ENCODE data around the gene RHOG. TPM values are rescaled to one million over a fixed set of nuclear protein-coding genes. Genes with fewer than 3 reads are reported as not detected.
"Not testable (repeated sequence)": the region's sequence is repeated elsewhere in the genome, so short reads cannot be mapped to it uniquely, and the experiment has no call there.

Gene RHOG
- total RNA-seq, 1 experiment from 2014 or later, result 39.9 TPM

DNA sequence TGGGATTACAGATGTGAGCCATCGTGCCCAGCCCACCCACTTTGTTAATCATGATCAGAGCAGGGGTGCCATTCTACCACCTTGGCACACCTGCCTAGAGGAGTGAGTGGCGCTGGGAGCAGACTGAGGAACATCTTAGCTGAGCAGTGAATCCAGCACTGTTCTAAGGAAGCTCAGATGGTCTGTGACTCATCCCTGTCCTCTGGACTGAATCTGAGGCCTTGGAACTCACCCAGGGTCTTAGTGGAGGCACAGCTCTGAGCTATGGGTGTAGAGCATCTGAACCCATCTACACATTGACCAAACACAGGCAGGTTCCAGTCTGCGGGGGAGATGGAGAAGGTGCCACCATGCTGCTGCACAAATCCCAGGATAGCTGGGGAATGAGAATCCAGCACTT, 17.5 kb downstream of the RHOG start:
- H3K4me1 ChIP-seq (replicated peaks), result no peaks in the 10 kb centered on the region
- no peaks in the 10 kb centered on the region for H3K27me3 ChIP-seq (replicated peaks)
- peaks cover 42% of the 10 kb centered on the region for H3K36me3 ChIP-seq
- DNase-seq (ENCODE audit: low read depth in 1 of 2, low spot score in 2 of 2), result no peak
- H3K27ac ChIP-seq, result no peak overlapping the region
- 0 out of 2 replicates have a peak, but pooled peaks cover 2% of the 10 kb centered on the region for H3K9me3 ChIP-seq (replicated peaks)
- H3K4me3 ChIP-seq, result no peak overlapping the region

DNA sequence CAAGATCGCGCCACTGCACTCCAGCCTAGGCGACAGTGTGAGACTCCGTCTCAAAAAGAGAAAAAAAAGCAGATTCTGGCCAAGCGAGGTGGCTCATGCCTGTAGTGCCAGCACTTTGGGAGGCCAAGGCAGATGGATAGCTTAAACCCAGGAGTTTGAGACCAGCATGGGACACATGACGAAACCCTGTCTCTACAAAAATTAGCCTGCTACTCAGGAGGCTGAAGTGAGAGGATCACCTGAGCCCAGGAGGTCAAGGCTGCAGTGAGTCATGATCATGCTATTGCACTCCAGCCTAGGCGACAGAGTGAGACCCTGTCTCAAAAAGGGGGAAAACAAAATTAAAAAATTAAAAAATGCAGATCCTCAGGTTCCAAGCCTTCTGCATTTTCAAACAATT, 18.4 kb downstream of the RHOG start:
- no peaks in the 10 kb centered on the region for H3K4me1 ChIP-seq (replicated peaks)
- no peak overlapping the region for H3K27ac ChIP-seq
- no peak overlapping the region for H3K4me3 ChIP-seq
- H3K27me3 ChIP-seq (replicated peaks), result no peaks in the 10 kb centered on the region
- H3K36me3 ChIP-seq, result peaks cover 32% of the 10 kb centered on the region
- no peak for DNase-seq (ENCODE audit: low read depth in 1 of 2, low spot score in 2 of 2)
- 0 out of 2 replicates have a peak, but pooled peaks cover 2% of the 10 kb centered on the region for H3K9me3 ChIP-seq (replicated peaks)

DNA sequence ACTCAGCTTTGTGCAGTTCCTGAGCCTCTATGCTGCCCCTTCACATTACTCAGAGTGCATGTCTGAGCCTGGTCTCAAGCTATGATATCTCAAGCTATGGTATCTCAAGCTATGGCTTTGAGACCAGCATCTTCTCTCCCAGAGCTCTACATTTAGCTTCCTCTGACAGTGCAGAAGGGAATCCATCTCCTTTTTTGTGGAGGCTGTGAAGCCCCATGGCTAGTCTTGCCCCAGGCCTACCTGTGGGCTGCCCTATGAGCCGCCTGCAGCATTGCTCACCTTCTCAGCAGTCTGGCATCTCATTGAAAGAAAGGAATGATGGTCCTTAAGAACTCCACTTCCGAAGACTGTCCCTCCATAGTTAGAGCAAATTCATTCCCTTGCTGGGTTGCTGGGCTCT, 19.8 kb downstream of the RHOG start:
- Histone ChIP-seq H3K4me3 (no peak overlapping the region), H3K9me3 (replicated peaks) (peaks cover 2% of the 10 kb centered on the region; the same call in 1 of the 2 replicates), H3K4me1 (replicated peaks) (no peaks in the 10 kb centered on the region), H3K27me3 (replicated peaks) (no peaks in the 10 kb centered on the region), H3K27ac (no peak overlapping the region), H3K36me3 (peaks cover 18% of the 10 kb centered on the region)
- DNase-seq (ENCODE audit: low read depth in 1 of 2, low spot score in 2 of 2), result no peak

DNA sequence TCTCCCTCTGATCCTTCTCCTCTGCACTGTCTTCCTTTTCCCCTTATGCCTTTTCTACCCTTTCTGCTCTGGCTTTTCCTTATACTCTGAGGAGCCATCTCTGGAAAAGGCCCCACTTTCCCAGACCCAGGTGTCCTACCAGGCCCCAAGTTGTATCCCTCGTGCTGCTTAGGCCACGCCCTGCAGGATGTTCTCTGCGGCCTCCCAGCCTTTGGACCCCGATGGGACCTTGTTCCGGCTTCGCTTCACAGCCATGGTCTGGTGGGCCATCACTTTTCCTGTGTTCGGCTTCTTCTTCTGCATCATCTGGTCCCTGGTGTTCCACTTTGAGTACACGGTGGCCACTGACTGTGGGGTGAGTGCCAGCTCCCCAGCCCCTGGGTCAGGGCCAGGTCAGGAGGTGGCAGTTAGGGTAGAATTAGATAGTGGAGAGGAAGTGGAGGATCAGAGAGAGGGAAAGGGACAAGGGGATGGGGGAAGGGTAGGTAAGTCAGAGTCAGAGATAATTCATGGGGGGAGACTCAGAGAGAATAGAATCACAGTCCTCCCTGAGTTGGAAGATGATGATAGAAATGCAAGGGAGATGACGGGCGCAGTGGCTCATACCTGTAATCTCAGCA, 23.5 kb downstream of the RHOG start:
- Histone ChIP-seq H3K4me1 (replicated peaks) (no peaks in the 10 kb centered on the region), H3K27me3 (replicated peaks) (no peaks in the 10 kb centered on the region), H3K4me3 (no peak overlapping the region), H3K36me3 (peaks cover 3% of the 10 kb centered on the region; the same call in 1 of the 2 replicates), H3K9me3 (replicated peaks) (peaks cover 2% of the 10 kb centered on the region; the same call in 1 of the 2 replicates), H3K27ac (no peak overlapping the region)
- DNase-seq (ENCODE audit: low read depth in 1 of 2, low spot score in 2 of 2), result no peak

GRCh38 chr11:3816673-3817072, 24.1 kb downstream of the RHOG start:
- no peak overlapping the region for H3K4me3 ChIP-seq
- peaks cover 2% of the 10 kb centered on the region; the same call in 1 of the 2 replicates for H3K9me3 ChIP-seq (replicated peaks)
- H3K4me1 ChIP-seq (replicated peaks), result no peaks in the 10 kb centered on the region
- H3K27ac ChIP-seq, result no peak overlapping the region
- no peak for DNase-seq (ENCODE audit: low read depth in 1 of 2, low spot score in 2 of 2)
- H3K27me3 ChIP-seq (replicated peaks), result no peaks in the 10 kb centered on the region
- peaks cover 3% of the 10 kb centered on the region; the same call in 1 of the 2 replicates for H3K36me3 ChIP-seq

GRCh38 chr11:3815845-3816244, 24.9 kb downstream of the RHOG start:
- Histone ChIP-seq H3K27ac (no peak overlapping the region), H3K9me3 (replicated peaks) (peaks cover 2% of the 10 kb centered on the region; the same call in 1 of the 2 replicates), H3K4me3 (no peak overlapping the region), H3K4me1 (replicated peaks) (no peaks in the 10 kb centered on the region), H3K36me3 (no peaks in the 10 kb centered on the region), H3K27me3 (replicated peaks) (no peaks in the 10 kb centered on the region)
- no peak for DNase-seq (ENCODE audit: low read depth in 1 of 2, low spot score in 2 of 2)

DNA sequence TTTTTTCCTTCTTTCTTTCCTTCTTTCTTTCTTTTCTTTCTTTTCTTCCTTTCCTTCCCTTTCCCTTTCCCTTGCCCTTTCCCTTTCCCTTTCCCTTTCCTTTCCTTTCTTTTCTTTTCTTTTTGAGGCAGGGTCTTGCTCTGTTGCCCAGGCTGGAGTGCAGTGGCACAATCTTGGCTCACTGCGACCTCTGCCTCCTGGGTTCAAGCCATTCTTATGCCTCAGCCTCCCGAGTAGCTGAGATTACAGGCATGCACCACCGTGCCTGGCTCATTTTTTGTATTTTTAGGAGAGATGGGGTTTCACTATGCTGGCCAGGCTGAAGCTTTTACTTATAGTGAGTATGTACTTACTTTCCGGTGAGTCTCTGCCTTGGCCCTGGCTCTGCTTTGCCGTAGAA, 25.9 kb downstream of the RHOG start:
- not testable (repeated sequence) for H3K4me3 ChIP-seq; H3K27ac ChIP-seq; H3K4me1 ChIP-seq (replicated peaks); H3K36me3 ChIP-seq; H3K9me3 ChIP-seq (replicated peaks); H3K27me3 ChIP-seq (replicated peaks); DNase-seq (ENCODE audit: low read depth in 1 of 2, low spot score in 2 of 2)

- no peak for DNase-seq (ENCODE audit: low read depth in 1 of 2, low spot score in 2 of 2)
- H3K27ac ChIP-seq, result no peak overlapping the region
- no peaks in the 10 kb centered on the region for H3K36me3 ChIP-seq
- H3K27me3 ChIP-seq (replicated peaks), result no peaks in the 10 kb centered on the region
- peaks cover 12% of the 10 kb centered on the region for H3K4me1 ChIP-seq (replicated peaks)
- no peak overlapping the region for H3K4me3 ChIP-seq
- no peaks in the 10 kb centered on the region for H3K9me3 ChIP-seq (replicated peaks)
Measured at GRCh38 chr11:3810951-3811350, 29.8 kb downstream of the RHOG start.

DNA sequence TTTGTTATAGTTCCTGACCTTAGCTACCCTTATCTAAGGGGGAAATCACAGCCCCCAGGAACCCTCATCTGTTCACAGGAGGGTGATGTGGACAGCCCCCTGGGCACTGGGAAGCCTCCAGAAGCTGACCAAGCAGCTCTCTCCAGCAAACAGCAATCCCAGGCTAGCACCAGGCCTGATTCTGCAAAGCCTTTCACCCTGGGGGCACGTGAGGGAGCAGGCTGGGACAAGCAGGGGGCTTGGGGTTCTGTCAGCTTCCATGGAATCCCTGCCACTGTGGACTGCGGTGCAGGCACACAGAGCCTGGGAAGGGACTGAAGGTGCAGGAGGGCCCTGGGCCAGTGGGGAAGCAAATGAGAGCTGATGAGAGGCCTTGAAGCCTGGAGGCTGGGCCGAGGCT, 30.3 kb downstream of the RHOG start:
- Histone ChIP-seq H3K27ac (no peak overlapping the region), H3K9me3 (replicated peaks) (no peaks in the 10 kb centered on the region), H3K4me1 (replicated peaks) (peaks cover 12% of the 10 kb centered on the region), H3K36me3 (no peaks in the 10 kb centered on the region), H3K27me3 (replicated peaks) (no peaks in the 10 kb centered on the region), H3K4me3 (no peak overlapping the region)
- no peak for DNase-seq (ENCODE audit: low read depth in 1 of 2, low spot score in 2 of 2)

- H3K4me1 ChIP-seq (replicated peaks), result peaks cover 12% of the 10 kb centered on the region
- H3K27me3 ChIP-seq (replicated peaks), result no peaks in the 10 kb centered on the region
- no peaks in the 10 kb centered on the region for H3K9me3 ChIP-seq (replicated peaks)
- no peak overlapping the region for H3K4me3 ChIP-seq
- no peaks in the 10 kb centered on the region for H3K36me3 ChIP-seq
- H3K27ac ChIP-seq, result no peak overlapping the region
- DNase-seq (ENCODE audit: low read depth in 1 of 2, low spot score in 2 of 2), result no peak
Measured at GRCh38 chr11:3809624-3809928, 31.2 kb downstream of the RHOG start.

GRCh38 chr11:3808861-3809623, 31.7 kb downstream of the RHOG start:
- H3K4me3 ChIP-seq, result peak overlapping the region; percentile 45
- no peaks in the 10 kb centered on the region for H3K36me3 ChIP-seq
- no peaks in the 10 kb centered on the region for H3K9me3 ChIP-seq (replicated peaks)
- no peak overlapping the region for H3K27ac ChIP-seq
- no peaks in the 10 kb centered on the region for H3K27me3 ChIP-seq (replicated peaks)
- DNase-seq (ENCODE audit: low read depth in 1 of 2, low spot score in 2 of 2), result peak in 1 of 2 experiments; percentile 31
- peaks cover 12% of the 10 kb centered on the region for H3K4me1 ChIP-seq (replicated peaks)

- peak; percentile 57 to 67 for DNase-seq (ENCODE audit: low read depth in 1 of 2, low spot score in 2 of 2)
- H3K4me1 ChIP-seq (replicated peaks), result peaks cover 12% of the 10 kb centered on the region
- peak within 1 kb of the TSS; percentile 45 for H3K4me3 ChIP-seq
- H3K27ac ChIP-seq, result no peak within 1 kb of the TSS
- no peaks in the 10 kb centered on the region for H3K27me3 ChIP-seq (replicated peaks)
- H3K36me3 ChIP-seq, result no peaks in the 10 kb centered on the region
- no peaks in the 10 kb centered on the region for H3K9me3 ChIP-seq (replicated peaks)
Measured at GRCh38 chr11:3807909-3808860, 32.6 kb downstream of the RHOG start, which contains the start of gene PGAP2. TSS of gene PGAP2 (plus strand) at chr11:3808560. CDS start at chr11:3811260, 2,700 bp downstream.

DNA sequence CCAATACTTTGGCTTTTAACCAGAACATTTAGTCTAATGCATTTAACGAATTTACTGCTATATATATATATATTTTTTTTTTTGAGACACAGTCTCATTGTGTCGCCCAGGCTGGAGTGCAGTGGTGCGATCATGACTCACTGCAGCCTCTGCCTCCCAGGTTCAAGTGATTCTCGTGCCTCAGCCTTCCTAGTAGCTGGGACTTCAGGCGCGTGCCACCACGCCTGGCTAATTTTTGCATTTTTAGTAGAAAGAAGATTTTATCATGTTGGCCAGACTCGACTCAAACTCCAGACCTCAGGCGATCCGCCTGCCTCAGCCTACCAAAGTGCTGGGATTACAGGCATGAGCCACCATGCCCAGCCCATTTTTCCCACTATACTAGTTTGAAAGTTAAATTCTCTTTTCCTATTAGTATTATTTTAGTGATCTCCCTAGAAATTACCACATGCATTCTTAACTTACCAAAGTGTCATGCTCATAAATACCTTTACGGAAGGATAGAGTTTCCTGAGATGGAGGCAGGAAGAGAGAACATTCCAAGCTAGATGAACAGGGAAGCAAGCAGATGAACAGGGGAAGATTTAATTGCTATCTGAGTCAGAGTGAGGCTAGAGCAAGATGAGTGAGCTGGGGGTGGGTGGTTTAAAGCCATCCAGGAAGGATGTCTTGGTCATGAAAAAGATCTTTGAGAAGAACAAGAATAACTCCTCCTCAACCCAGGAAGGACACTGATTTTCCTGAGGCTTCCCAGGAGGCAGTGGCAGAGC, 36.8 kb downstream of the RHOG start:
- peaks cover 9% of the 10 kb centered on the region for H3K4me1 ChIP-seq (replicated peaks)
- DNase-seq (ENCODE audit: low read depth in 1 of 2, low spot score in 2 of 2), result peak in 1 of 2 experiments; percentile 27
- H3K36me3 ChIP-seq, result no peaks in the 10 kb centered on the region
- H3K27me3 ChIP-seq (replicated peaks), result no peaks in the 10 kb centered on the region
- H3K27ac ChIP-seq, result no peak overlapping the region
- no peaks in the 10 kb centered on the region for H3K9me3 ChIP-seq (replicated peaks)
- no peak overlapping the region for H3K4me3 ChIP-seq

Data from SJSA1 (cell line).